Large intestine (tissue), 3 donors: ENCODE results near the gene SETD1A. TPM values are rescaled to one million over a fixed set of nuclear protein-coding genes. Genes with fewer than 3 reads are reported as not detected.
"Not testable (repeated sequence)": the region's sequence is repeated elsewhere in the genome, so short reads cannot be mapped to it uniquely, and the experiment has no call there.

Experiments
- DNase-seq, 2 donors: peaks; one replicate each; pipeline versions ENCODE4 v3.0.0 to v3.0.0-alpha.2; 2013
- H3K27ac ChIP-seq: one replicate; pipeline ENCODE4 v1.5.1; 2013; ENCODE audit warnings: low read length
- H3K27me3 ChIP-seq: 2 replicates; pipeline ENCODE4 v1.6.1; 2013; ENCODE audit warnings: low read length; ENCODE audit not compliant: control insufficient read depth, insufficient read depth
- H3K36me3 ChIP-seq: 2 replicates; pipeline ENCODE4 v1.6.1; 2013; ENCODE audit warnings: low read length; ENCODE audit not compliant: control insufficient read depth, insufficient read depth
- H3K4me1 ChIP-seq: one replicate; pipeline ENCODE4 v1.6.1; 2013; ENCODE audit warnings: low read length; ENCODE audit not compliant: control insufficient read depth, insufficient read depth
- H3K4me3 ChIP-seq: one replicate; pipeline ENCODE4 v1.5.1; 2013; ENCODE audit warnings: low read length
- H3K9me3 ChIP-seq: one replicate; pipeline ENCODE4 v1.6.1; 2013; ENCODE audit warnings: mild to moderate bottlenecking, low read depth, low read length, moderate library complexity; ENCODE audit not compliant: control insufficient read depth
- WGBS: methylation state at CpG from one replicate; pipeline ENCODE4 v1.1.5; 2013; ENCODE audit warnings: low lambda C conversion rate; ENCODE audit not compliant: insufficient coverage; 5-methylcytosine and 5-hydroxymethylcytosine counted together
- polyA plus RNA-seq: library from polyadenylated mRNA; unstranded; fragments of 120-200 nt; gene quantifications from one replicate; pipeline ENCODE4 v1.2.1, GENCODE V29; 2013

The SETD1A gene
- polyA plus RNA-seq, 1 donor: 12.3 TPM

DNA sequence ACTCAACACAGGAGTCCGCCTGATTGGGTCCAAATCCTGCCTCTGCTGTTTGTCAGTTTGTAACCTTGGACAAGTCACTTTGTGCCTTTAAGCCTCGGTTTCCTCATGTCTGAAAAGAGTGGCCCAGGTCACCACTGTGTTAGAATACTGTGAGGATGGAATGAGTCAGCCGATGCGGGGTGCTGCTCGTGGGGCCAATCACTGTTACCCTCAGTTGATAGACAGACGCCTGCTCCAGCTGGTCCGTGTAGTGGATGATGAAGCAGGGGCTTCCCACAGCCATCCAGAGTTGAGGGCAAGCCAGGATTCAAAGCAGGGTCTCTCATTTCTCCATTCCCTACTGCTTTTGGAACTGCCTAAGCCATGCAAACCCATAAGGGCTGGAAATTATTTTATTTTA lies 28.4 kb upstream of the SETD1A start:
- no peaks in the 10 kb centered on the region for H3K9me3 ChIP-seq
- no peak overlapping the region for H3K27ac ChIP-seq
- no peak overlapping the region for H3K4me3 ChIP-seq
- peaks cover 20% of the 10 kb centered on the region for H3K4me1 ChIP-seq
- WGBS: no CpG with 5 or more reads among the region's 7 CpGs
- no peak for DNase-seq
- H3K36me3 ChIP-seq: peaks cover 60% of the 10 kb centered on the region
- no peaks in the 10 kb centered on the region for H3K27me3 ChIP-seq

DNA sequence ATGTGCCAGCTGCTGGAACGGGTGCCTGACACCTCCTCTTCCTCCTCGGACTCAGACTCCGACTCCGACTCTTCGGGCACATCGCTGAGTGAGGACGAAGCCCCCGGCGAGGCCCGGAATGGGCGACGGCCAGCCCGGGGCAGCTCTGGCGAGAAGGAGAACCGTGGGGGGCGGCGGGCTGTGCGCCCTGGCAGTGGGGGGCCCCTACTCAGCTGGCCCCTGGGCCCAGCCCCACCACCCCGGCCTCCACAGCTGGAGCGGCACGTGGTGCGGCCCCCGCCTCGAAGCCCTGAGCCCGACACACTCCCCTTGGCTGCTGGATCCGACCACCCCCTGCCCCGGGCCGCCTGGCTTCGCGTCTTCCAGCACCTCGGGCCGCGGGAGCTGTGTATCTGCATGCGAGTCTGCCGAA lies 27.4 kb upstream of the SETD1A start:
- Histone ChIP-seq H3K9me3 (no peaks in the 10 kb centered on the region), H3K4me3 (no peak overlapping the region), H3K27ac (no peak overlapping the region), H3K36me3 (peaks cover 63% of the 10 kb centered on the region), H3K27me3 (no peaks in the 10 kb centered on the region), H3K4me1 (peaks cover 17% of the 10 kb centered on the region)
- WGBS: no CpG with 5 or more reads among the region's 35 CpGs
- no peak for DNase-seq

DNA sequence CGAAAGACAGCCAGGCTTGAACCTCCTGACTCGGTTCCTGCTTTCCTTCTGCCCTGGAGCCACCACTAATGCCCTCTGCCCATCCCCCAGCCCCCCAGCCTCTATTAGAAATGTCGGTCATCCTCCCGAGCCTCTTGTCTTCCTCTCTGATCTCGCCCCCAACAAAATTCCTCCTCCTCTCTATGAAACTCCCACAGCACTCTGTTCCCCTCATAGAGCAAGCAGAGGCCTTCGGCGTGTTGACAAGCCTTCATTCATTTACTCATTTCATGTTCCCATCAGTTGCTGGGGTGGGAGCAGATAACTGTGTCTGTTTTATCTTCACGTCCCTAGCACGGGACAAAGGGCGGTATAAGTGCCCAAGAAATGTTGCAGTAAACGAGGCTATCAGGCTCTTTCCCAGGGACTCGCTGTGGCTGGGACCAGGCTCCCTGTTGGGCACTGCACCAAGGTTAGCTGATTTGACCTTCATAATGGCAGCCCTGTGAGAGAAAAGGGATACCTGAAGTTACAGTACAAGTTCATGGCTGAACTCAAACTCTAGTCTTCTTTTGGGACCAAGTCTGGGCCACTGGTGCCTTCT lies 26.4 kb upstream of the SETD1A start:
- Histone ChIP-seq H3K4me3 (no peak overlapping the region), H3K27me3 (no peaks in the 10 kb centered on the region), H3K36me3 (peaks cover 62% of the 10 kb centered on the region), H3K9me3 (no peaks in the 10 kb centered on the region), H3K27ac (peak overlapping the region; percentile 29), H3K4me1 (peaks cover 17% of the 10 kb centered on the region)
- DNase-seq: peak in 1 of 2 donors; percentile 73
- WGBS: no CpG with 5 or more reads among the region's 12 CpGs

DNA sequence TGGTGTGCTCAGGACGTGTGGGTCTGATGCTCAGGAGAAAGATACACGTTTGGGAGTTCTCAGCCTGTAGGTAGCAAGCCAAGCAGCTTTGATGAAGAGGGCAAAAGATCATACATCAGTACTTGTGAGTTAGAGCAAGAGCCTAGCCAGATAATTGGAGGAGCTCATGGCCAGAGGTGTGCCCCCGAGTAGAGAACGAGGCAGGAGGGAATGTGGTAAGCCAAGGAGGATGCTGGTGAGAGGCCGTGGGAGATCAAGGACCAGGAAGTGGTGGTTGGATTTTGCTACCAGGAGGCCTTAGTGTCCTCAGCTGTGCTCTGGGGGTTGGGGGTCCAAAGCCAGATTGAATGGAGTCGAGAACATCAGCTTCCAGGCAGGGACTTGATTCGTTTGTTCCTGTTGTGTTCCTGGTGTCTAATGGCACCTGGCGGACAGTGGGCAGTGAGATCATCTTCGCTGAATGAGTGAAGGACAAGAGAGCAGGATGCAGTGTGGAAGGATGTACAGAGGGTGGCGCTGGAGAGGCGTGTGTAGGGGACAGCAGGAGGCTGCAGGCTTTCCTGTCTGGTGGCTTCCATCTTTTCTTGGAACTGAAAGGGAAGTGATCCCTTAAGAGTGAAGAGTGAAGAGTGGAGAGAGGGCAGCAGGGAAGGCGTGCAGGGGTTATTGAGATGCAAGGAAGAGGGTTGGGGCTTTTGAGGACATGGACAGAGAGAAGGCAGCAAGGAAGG lies 22.6 kb upstream of the SETD1A start:
- WGBS: 72% methylated on average over 3 of the region's 12 CpGs

DNA sequence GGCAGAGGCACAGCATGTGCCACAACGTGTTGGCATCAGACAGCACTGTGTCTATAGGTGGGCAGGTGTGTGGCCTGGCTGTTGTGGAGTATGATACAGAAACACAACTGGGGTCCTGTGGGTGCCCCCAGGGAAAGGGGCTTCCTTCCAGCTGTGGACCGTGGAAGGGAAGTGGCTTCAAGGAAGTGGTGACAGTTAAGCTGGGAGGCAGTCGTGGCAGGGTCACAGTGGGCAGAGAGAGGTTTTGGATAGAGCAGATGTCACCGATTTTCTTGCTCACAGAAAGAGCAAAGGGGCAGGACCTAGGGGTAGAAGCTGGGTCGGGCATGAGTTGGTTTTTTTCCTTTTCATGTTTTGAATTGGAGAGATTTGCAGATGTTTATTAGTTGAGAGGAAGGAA lies 19.9 kb upstream of the SETD1A start:
- Histone ChIP-seq H3K4me1 (peaks cover 11% of the 10 kb centered on the region), H3K9me3 (no peaks in the 10 kb centered on the region), H3K36me3 (peaks cover 27% of the 10 kb centered on the region), H3K27ac (no peak overlapping the region), H3K4me3 (no peak overlapping the region), H3K27me3 (no peaks in the 10 kb centered on the region)
- 100% methylated on average over 1 of the region's 5 CpGs for WGBS
- no peak for DNase-seq

More for the DNA sequence above, 22.6 kb upstream of the SETD1A start:
- no peak for DNase-seq
- H3K36me3 ChIP-seq: peaks cover 44% of the 10 kb centered on the region
- no peak overlapping the region for H3K27ac ChIP-seq
- no peaks in the 10 kb centered on the region for H3K27me3 ChIP-seq
- no peak overlapping the region for H3K4me3 ChIP-seq
- no peaks in the 10 kb centered on the region for H3K9me3 ChIP-seq
- peaks cover 17% of the 10 kb centered on the region for H3K4me1 ChIP-seq

DNA sequence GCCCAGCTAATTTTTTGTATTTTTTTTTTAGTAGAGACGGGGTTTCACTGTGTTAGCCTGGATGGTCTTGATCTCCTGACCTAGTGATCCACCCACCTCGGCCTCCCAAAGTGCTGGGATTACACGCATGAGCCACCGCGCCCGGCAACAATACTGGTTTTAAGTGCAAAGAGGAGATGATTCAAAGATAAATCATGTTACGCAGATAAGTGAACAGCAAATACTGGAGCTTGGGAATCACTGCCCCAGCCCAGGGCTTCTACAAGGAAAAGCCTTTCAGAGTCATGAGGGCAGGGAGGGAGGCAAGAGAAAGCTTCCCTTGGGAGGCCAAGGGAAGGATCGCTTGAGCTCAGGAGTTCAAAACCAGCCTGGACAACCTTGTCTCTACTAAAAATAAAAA lies 18.0 kb upstream of the SETD1A start:
- no CpG with 5 or more reads among the region's 8 CpGs for WGBS
- not testable (repeated sequence) for H3K27ac ChIP-seq, DNase-seq, H3K27me3 ChIP-seq, H3K9me3 ChIP-seq, H3K4me3 ChIP-seq
- Histone ChIP-seq H3K4me1 (peaks cover 19% of the 10 kb centered on the region), H3K36me3 (peaks cover 31% of the 10 kb centered on the region)

DNA sequence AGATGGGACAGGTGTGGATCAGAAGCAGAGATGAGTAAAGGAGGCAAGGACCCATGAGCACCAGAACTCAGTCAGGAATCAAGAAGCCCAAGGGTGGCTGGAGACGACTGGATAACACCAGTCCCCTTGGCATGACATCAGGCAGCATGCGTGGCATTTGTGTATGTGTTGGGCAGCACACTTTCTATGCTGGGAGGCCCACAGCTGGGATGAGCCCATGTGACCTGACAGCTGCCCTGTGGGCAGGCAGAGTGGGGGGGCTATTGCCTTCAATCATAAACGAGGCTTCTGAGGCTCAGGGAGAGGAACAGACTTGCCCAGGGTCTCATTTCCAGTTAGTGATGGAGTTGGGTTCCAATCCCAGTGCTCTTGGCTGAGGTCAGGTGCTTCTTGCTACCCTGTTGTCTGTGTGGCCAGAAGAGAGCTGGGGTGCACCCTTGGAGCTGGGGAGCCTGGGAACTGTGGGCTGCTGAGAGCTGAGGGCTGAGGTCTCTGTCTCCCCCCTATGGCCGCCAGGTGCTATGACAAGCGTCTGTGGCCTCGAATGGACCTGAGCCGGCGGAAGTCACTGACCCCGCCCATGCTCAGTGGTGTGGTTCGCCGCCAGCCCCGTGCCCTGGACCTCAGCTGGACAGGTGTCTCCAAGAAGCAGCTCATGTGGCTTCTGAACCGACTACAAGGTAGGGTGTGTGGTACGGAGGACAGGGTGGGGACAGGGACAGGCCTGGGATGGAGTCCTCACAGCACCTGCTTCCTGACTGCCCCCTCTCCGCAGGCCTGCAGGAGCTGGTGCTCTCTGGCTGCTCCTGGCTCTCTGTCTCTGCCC lies 15.7 kb upstream of the SETD1A start:
- DNase-seq: peak; percentile 85 to 89
- WGBS: no CpG with 5 or more reads among the region's 15 CpGs

DNA sequence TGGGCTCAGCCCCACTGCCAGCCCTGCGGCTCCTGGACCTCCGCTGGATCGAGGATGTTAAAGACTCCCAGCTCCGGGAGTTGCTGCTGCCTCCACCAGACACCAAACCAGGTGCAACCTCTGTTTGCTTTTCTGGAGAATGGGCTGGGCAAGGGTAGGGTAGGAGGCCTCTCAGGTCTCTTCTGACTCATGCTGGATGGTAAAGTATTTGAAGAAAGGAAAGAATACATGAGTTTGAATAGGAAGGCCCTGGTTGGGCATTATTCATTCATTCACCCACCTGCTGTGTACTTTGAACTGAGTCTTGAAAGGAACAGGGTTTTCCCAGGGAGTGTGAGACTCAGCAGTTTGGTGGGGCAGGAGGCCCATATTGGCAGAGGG lies 15.1 kb upstream of the SETD1A start:
- Histone ChIP-seq H3K36me3 (peaks cover 35% of the 10 kb centered on the region), H3K4me3 (peak overlapping the region; percentile 5)
- WGBS: no CpG with 5 or more reads among the region's 4 CpGs

More for the DNA sequence above, 15.7 kb upstream of the SETD1A start:
- Histone ChIP-seq H3K4me3 (peak overlapping the region; percentile 5), H3K36me3 (peaks cover 35% of the 10 kb centered on the region), H3K27ac (peak overlapping the region; percentile 78), H3K27me3 (no peaks in the 10 kb centered on the region), H3K9me3 (no peaks in the 10 kb centered on the region), H3K4me1 (peaks cover 19% of the 10 kb centered on the region)

DNA sequence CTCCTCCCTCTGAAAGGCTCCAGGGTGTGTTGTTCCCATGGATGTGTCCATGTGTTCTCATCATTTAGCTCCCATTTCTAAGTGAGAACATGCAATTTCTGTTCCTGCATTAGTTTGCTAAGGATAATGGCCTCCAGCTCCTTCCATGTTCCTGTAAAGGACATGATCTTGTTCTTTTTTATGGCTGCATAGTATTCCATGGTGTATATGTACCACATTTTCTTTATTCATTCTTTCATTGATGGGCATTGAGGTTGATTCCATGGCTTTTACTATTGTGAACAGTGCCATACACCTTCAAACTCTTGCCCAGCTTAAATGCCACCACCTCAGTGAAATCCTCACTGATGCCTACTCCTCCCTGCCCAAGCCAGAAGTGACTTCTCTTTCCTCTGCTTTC lies 13.2 kb upstream of the SETD1A start:
- no peaks in the 10 kb centered on the region for H3K9me3 ChIP-seq
- H3K4me3 ChIP-seq: no peak overlapping the region
- H3K27me3 ChIP-seq: no peaks in the 10 kb centered on the region
- H3K27ac ChIP-seq: no peak overlapping the region
- peaks cover 32% of the 10 kb centered on the region for H3K36me3 ChIP-seq
- peaks cover 22% of the 10 kb centered on the region for H3K4me1 ChIP-seq
- DNase-seq: no peak

More for the DNA sequence above, 15.1 kb upstream of the SETD1A start:
- peak; percentile 64 to 82 for DNase-seq
- peaks cover 19% of the 10 kb centered on the region for H3K4me1 ChIP-seq
- no peaks in the 10 kb centered on the region for H3K27me3 ChIP-seq
- H3K9me3 ChIP-seq: no peaks in the 10 kb centered on the region
- peak overlapping the region; percentile 78 for H3K27ac ChIP-seq

DNA sequence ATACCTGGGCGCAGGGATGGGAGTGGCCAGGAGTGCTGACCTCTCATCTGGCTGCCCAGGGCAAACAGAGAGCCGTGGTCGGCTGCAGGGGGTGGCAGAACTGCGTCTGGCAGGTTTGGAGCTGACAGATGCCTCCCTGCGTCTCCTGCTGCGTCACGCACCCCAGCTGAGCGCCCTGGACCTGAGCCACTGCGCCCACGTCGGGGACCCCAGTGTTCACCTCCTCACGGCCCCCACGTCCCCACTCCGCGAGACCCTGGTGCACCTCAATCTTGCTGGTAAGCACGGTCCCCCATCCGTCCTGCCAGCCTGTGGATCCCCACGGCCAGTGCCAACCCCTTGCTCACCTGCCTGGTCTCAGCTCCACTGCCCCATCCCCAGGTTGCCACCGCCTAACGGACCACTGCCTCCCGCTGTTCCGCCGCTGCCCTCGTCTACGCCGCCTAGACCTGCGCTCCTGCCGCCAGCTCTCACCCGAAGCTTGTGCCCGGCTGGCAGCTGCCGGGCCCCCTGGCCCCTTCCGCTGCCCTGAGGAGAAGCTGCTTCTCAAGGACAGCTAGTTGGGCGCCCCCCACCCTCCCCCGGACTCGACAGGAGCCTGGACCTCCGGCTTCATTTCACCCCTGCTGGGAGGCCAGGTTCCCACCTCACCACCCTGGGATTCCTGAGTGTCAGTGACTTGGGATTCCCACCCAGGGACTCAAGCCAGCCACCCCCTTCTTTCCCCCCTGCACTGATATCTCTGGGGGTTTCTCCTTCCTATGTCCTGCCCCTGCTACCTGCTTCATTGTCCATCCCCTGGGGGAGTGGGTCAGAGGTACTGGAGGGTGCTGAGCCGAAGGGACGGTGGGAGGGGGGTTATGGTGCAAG lies 10.6 kb upstream of the SETD1A start:
- H3K4me1 ChIP-seq: peaks cover 31% of the 10 kb centered on the region
- H3K36me3 ChIP-seq: peaks cover 30% of the 10 kb centered on the region
- H3K27ac ChIP-seq: no peak overlapping the region
- DNase-seq: no peak
- no peaks in the 10 kb centered on the region for H3K9me3 ChIP-seq
- no peak overlapping the region for H3K4me3 ChIP-seq
- no CpG with 5 or more reads among the region's 38 CpGs for WGBS
- H3K27me3 ChIP-seq: no peaks in the 10 kb centered on the region
